Gastrocnemius medialis (tissue), 4 donors: ENCODE results near the gene ZNF682.

Experiments used
- POLR2A ChIP-seq, 2 donors: fragments of 450-650 bp; IDR thresholded peaks; one replicate each; pipeline ENCODE4 v1.6.1; 2017; ENCODE audit warnings: antibody characterized with exemption in 2 of 2, mild to moderate bottlenecking in 2 of 2, moderate library complexity in 2 of 2
- TF ChIP-seq, protein P1 (sequence below), 5 experiments: fragments of 450-650 bp in 3 of 5; fragments of 200-600 bp in 2 of 5; sonication (generic) in 2 of 5; IDR thresholded peaks in 4 of 5; conservative IDR thresholded peaks in 1 of 5; 1 replicate in 4 of 5; 2 replicates in 1 of 5; pipeline ENCODE4 v1.5.1; 2016 to 2019; ENCODE audit warnings: antibody characterized with exemption in 5 of 5, mild to moderate bottlenecking in 3 of 5, moderate library complexity in 3 of 5

DNA sequence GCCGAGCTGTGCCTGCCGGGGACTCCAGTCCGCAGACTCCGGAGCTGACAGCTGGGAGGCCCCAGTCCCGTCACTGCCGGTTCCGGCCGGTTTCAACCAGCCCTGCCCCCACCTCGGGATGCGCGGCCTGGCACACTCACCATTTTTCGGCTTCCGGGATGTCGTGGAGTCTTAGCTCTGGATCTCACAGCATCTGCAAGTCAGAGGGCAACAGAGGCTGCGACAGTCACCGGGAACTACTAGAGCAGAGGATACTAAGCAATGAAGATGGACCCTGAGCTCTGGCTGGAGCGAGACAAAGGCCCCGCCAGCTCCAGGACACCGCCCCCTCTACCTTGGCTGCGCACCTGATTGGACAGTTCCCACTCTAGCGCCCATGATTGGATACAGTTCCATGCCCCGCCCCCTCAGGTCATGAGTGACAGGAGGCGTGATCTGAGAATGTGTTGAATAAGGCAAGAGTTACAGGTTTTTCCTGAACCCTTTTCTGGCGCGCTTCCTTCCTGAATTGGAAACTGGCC is at the start of gene ZNF682:
- TF ChIP-seq, protein P1, sequence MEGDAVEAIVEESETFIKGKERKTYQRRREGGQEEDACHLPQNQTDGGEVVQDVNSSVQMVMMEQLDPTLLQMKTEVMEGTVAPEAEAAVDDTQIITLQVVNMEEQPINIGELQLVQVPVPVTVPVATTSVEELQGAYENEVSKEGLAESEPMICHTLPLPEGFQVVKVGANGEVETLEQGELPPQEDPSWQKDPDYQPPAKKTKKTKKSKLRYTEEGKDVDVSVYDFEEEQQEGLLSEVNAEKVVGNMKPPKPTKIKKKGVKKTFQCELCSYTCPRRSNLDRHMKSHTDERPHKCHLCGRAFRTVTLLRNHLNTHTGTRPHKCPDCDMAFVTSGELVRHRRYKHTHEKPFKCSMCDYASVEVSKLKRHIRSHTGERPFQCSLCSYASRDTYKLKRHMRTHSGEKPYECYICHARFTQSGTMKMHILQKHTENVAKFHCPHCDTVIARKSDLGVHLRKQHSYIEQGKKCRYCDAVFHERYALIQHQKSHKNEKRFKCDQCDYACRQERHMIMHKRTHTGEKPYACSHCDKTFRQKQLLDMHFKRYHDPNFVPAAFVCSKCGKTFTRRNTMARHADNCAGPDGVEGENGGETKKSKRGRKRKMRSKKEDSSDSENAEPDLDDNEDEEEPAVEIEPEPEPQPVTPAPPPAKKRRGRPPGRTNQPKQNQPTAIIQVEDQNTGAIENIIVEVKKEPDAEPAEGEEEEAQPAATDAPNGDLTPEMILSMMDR (IDR thresholded peaks at IDR 0.05 in 4 of 5, conservative IDR thresholded peaks at IDR 0.05 in 1 of 5): no peak
- TF ChIP-seq POLR2A (IDR thresholded peaks at IDR 0.05): peak in 1 of 2 donors; percentile 11
